ENCODE data around the gene ASTN1. TPM values are rescaled to one million over a fixed set of nuclear protein-coding genes. Genes with fewer than 3 reads are reported as not detected.
A peak's percentile ranks its signal among the peaks of the same experiment; 100 is the strongest.

Gene ASTN1
- total and polyA plus RNA-seq, 12 donors = 0.14 to 0.88 (median 0.34) TPM

GRCh38 chr1:176996456-176997090 is 167.9 kb downstream of the ASTN1 start:
- no peak for ATAC-seq
- WGBS, 2 donors = 48 to 62% methylated on average over 4 of the region's 4 CpGs
- intact Hi-C loops (cut with DNase I) = no loop called here
- H3K4me1 ChIP-seq = no peaks in the 10 kb centered on the region
- no peak overlapping the region for H3K4me3 ChIP-seq
- TF ChIP-seq CTCF (IDR thresholded peaks at IDR 0.05) = no peak
- no peaks in the 10 kb centered on the region for H3K36me3 ChIP-seq
- H3K27ac ChIP-seq = no peak overlapping the region
- no peak for DNase-seq
- no peaks in the 10 kb centered on the region for H3K9me3 ChIP-seq
- peaks cover 0 to 6% (median 0%) of the 10 kb centered on the region in 7 donors for H3K27me3 ChIP-seq

GRCh38 chr1:176994931-176995596 is 169.4 kb downstream of the ASTN1 start:
- no peak for DNase-seq
- Histone ChIP-seq H3K27me3 (peaks cover 0 to 6% (median 0%) of the 10 kb centered on the region in 7 donors), H3K4me3 (no peak overlapping the region), H3K9me3 (no peaks in the 10 kb centered on the region), H3K4me1 (no peaks in the 10 kb centered on the region), H3K36me3 (no peaks in the 10 kb centered on the region), H3K27ac (no peak overlapping the region)
- intact Hi-C loops (cut with DNase I) = no loop called here
- no peak for TF ChIP-seq CTCF (IDR thresholded peaks at IDR 0.05)
- ATAC-seq = no peak
- 77 to 92% methylated on average over 3 of the region's 3 CpGs for WGBS, 2 donors

- Histone ChIP-seq H3K9me3 (no peaks in the 10 kb centered on the region), H3K4me3 (no peak overlapping the region), H3K27ac (no peak overlapping the region), H3K4me1 (peaks cover 0 to 5% (median 0%) of the 10 kb centered on the region in 9 donors), H3K27me3 (peaks cover 0 to 6% (median 0%) of the 10 kb centered on the region in 7 donors), H3K36me3 (no peaks in the 10 kb centered on the region)
- no peak for TF ChIP-seq CTCF (IDR thresholded peaks at IDR 0.05)
- intact Hi-C loops (cut with DNase I) = no loop called here
- WGBS, 2 donors = 90 to 91% methylated on average over 3 of the region's 3 CpGs
- DNase-seq (no peak), ATAC-seq (no peak)
Observed at GRCh38 chr1:176993587-176993986, 170.9 kb downstream of the ASTN1 start.

GRCh38 chr1:176989754-176990153 is 174.8 kb downstream of the ASTN1 start:
- TF ChIP-seq CTCF (IDR thresholded peaks at IDR 0.05) = no peak
- Histone ChIP-seq H3K36me3 (no peaks in the 10 kb centered on the region), H3K27ac (peak overlapping the region in 4 of 10 donors; percentile 11 to 58 (median 20)), H3K4me1 (peaks cover 0 to 5% (median 0%) of the 10 kb centered on the region in 9 donors), H3K9me3 (no peaks in the 10 kb centered on the region), H3K27me3 (no peaks in the 10 kb centered on the region), H3K4me3 (peak overlapping the region in 1 of 10 donors; percentile 14)
- peak in 5 of 8 donors; percentile 49 to 75 (median 55) for ATAC-seq
- WGBS, 2 donors = 74 to 78% methylated on average over 1 of the region's 1 CpG
- intact Hi-C loops (cut with DNase I) = no loop called here
- DNase-seq = peak in 1 of 2 donors; percentile 7
